T-helper 1 cell treated with Interleukin-12 subunit alpha and Interleukin-12 subunit beta and Interleukin-4 antibody, amounts not matched to agents 30 ng/mL and 1 ng/mL, for 36 hours (primary cell): Measurements from ENCODE around the gene CORO7. TPM values are rescaled to one million over a fixed set of nuclear protein-coding genes. Genes with fewer than 3 reads are reported as not detected.

Experiments used
- intact Hi-C: fragments of 100-400 bp; cut with micrococcal nuclease; formaldehyde crosslinking; loops from one replicate; pipeline ENCODE4 v1.15.1; 2024
- total RNA-seq: library from RNA; stranded (reverse); gene quantifications from 2 replicates; pipeline ENCODE4 v1.2.3, GENCODE V29; 2022

CORO7 gene
- 170 and 186 TPM in 2 replicates for total RNA-seq

- intact Hi-C loops: loop anchor here (1.0 to 10.0 kb wide), 6 partner anchors 351 to 959 kb away; partner anchors contain the start of genes CREBBP, EEF2KMT, ROGDI and SLX4
Measured at GRCh38 chr16:4416200-4417032, at the start of gene CORO7. CORO7 (minus strand) TSS chr16:4416596; CDS start chr16:4416518, 78 bp downstream.

- intact Hi-C loops: no loop called here
Measured at GRCh38 chr16:4463522-4464163, 47.2 kb upstream of the CORO7 start.

GRCh38 chr16:4461250-4462085, 45.1 kb upstream of the CORO7 start:
- intact Hi-C loops: no loop called here

GRCh38 chr16:4460936-4461249, 44.5 kb upstream of the CORO7 start:
- intact Hi-C loops: no loop called here

GRCh38 chr16:4455951-4456350, 39.6 kb upstream of the CORO7 start:
- intact Hi-C loops: no loop called here

GRCh38 chr16:4455081-4455480, 38.7 kb upstream of the CORO7 start:
- intact Hi-C loops: no loop called here

DNA sequence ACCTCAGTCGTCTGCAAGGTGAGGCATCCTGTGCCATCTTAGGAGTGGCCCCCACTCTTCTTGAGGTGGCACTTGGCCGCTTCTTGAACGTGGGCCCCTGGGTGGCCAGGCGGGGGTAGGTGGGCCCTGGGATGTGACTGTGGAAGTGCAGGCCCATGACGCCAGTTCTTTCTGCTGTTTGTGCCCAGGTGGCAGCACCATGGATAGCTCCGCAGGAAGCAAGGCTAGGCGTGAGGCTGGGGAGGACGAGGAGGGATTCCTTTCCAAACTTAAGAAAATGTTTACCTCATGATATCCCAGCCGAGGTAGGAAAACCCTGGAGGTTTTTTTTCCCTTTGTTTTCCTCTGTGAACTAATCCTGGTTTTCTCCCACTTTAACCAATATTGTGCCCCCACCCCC, 38.2 kb upstream of the CORO7 start:
- intact Hi-C loops: no loop called here

- intact Hi-C loops: no loop called here
Measured at GRCh38 chr16:4452674-4453073, 36.3 kb upstream of the CORO7 start.

DNA sequence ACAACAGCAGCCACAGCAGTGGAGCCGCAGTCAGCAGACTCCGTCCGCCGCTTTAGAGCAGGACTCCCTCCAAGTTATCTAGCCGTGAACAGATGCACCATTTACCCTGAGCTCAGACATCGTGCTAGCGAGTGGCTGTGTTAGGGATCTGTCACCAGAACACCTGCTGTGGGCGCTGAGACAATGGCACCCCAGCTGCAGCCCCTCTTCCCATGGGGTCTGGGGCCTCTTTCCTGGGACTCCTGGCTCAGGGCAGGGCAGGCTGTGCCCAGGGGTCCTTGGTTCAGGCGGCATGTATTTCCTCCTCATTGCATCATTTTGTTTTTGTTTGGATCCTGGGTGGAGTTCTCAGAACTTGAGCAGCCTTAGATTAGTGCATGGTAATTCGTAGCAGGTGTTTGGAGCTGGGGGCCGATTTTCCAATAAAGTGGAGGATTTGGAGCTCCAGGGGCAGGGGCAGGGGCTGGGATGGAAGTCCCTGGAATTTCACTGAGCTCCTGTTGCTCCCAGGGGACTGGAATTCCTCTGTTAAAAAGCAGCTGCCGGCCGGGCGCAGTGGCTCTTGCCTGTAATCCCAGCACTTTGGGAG, 34.6 kb upstream of the CORO7 start:
- intact Hi-C loops: no loop called here

DNA sequence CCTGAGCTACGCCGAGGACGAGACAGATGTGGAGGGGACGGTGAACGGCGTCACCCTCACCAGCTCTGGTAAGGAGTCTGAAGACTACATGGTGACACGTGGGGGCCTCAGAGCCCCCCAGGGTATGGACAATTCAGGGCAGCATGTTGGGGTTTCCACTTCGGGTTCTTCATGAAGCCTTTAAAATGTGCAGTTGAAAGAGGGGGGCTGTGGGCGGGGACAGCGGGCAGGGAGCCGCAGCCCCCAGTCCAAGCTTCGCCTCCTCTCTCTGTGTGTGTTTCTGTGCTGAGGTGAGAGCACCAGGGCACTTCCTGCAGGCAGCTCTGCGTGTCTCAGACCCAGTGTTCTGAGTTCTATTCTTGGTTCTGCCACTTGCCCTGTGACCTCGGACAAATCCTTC, 34.0 kb upstream of the CORO7 start:
- intact Hi-C loops: no loop called here

- intact Hi-C loops: no loop called here
Measured at GRCh38 chr16:4443986-4444385, 27.6 kb upstream of the CORO7 start.

- intact Hi-C loops: no loop called here
Measured at GRCh38 chr16:4443271-4443670, 26.9 kb upstream of the CORO7 start.

DNA sequence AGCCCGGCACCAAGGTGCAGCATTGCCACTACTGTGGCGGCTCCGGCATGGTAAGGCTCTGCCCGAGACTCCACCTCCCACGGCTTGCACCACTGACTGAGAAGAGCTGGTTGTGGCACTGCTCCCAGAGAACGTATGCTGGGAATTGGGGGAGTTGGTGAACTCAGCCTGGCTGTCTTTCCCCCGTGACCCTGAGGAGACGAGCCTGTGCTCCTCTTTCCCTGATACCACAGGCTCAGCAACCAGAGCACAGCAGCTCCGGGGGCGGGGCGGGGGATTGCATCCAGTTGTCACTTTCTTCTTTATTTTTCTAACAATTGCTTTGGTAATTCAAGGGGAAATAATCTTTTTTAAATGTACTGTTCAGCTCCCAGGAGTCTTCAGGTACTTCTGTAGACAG, 26.0 kb upstream of the CORO7 start:
- intact Hi-C loops: no loop called here

DNA sequence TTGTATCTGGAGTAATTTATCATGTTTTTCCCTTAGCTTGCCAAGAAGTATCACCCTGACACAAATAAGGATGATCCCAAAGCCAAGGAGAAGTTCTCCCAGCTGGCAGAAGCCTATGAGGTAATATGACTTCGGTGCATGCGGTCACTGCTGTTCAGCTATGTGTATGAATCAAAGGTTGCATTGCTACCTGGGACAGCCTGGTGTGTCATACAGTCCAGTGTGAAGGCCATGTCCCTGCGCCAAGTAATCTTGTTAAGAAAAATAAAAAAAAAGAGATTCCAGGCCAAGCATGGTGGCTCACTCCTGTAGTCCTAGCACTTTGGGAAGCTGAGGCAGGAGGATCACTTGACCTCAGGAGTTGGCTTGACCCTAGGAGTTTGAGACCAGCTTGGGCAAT, 21.0 kb upstream of the CORO7 start:
- intact Hi-C loops: no loop called here

DNA sequence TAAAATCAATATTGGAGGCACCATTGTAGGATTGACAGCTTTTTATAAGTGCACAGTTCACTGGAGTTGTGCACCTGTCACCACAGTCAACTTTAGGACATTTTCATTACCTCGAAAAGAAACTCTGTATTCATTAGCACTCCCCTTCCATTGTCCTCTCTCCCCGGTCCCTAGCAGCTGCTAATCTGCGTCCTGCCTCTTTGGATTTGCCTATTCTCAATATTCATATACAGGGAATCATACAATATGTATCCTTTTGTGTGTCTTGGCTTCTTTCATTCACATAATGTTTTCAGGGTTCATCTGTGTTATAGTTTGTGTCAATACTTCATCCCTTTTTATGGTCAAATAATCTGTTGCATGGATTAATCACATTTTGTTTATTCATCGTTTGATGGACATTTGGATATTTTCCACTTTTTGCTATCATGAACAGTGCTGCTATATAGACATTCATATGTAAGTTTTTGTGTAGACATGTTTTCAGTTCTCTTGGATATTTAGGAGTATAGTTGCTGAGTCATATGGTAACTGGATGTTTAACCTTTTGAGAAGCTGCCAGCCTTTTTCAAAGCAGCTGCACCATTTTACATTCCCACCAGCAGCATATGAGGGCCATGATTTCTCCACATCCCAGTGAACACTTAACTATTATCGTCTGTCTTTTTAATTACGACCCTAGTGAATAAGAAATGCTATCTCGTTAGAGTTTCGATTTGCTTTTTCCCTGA, 19.1 kb upstream of the CORO7 start:
- intact Hi-C loops: no loop called here

DNA sequence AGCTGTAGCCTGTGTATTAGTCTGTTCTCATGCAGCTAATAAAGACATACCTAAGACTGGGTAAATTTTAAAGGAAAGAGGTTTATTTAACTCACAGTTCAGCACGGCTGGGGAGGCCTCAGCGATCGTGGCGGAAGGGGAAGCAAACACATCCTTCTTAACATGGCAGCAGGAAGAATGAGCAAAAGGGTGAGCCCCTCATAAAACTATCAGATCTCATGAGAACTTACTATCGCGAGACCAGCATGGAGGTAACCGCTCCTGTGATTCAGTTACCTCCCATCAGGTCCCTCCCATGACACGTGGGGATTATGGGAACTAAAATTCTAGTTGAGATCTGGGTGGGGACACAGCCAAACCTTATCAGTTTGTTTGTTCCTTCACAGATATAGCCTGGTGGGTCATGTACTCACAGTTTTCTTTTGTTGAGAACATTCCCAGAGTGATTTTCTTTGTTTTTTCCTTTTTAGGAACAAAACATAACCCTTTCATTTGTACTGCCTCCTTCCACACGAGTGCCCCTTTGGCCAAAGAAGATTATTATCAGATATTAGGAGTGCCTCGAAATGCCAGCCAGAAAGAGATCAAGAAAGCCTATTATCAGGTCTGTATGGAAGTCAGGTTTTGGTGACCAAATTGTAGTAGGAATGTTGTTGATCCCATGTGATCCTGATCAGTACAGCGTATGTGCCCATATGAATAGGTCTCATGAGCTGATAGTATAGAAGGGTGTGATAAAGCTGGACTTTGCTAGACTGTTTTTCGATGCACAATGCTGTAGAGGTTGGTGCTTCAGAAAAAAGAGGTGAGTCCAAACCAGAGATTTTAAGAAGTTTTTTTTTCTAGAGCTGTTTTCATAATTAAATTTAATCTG, 17.8 kb upstream of the CORO7 start:
- intact Hi-C loops: no loop called here

- intact Hi-C loops: no loop called here
Measured at GRCh38 chr16:4433228-4433627, 16.8 kb upstream of the CORO7 start.

DNA sequence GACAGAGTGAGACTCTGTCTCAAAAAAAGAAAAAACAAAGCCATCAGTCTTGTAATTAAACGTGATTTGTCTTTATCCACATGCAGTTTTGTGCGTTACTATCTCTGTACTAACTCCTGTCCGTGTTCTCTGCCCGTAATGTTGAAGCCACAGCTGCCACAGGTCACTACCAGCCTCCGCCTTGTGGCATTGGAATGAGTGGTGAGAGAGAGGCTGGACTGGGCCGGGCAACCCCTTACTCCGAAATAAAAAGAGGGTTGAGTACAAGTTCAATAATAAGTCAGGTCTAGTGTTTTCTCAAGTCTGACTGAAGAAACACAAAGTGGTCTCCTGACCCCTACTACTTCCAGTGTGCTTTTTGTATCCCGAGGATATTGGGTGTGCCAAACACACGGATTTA, 14.6 kb upstream of the CORO7 start:
- intact Hi-C loops: no loop called here

DNA sequence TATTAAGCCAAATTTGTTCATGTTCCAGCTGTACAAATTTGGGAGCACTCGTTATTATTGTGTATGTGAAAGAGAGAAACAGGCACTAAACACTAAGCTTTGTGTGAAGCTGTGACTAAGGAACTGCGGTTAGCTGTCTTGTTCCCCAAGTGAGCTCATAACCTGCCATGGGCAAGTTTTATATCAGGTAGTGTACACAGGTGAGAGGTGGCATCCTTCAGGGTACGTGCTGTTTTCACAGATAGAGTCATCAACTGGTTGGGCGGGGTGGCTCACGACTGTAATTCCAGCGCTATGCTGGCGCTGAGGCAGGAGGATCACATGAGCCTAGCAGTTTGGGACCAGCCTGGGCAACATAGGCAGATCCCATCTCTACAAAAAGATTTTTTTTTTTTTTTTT, 12.1 kb upstream of the CORO7 start:
- intact Hi-C loops: loop anchor here (5.0 kb wide), 2 partner anchors 79 to 419 kb away; partner anchors contain the start of genes GLYR1 and UBN1
